Right atrium auricular region (tissue), 2 donors: ENCODE measurements around the gene FLT1. TPM values are rescaled to one million over a fixed set of nuclear protein-coding genes. Genes with fewer than 3 reads are reported as not detected.

ENCODE experiments used
- DNase-seq: peaks from one replicate; pipeline ENCODE4 v3.0.0-alpha.2; 2019; ENCODE audit warnings: low spot score
- H3K27ac ChIP-seq, 2 donors: fragments of 200-600 bp; sonication (generic); 1 replicate in 1 of 2; 2 replicates in 1 of 2; pipeline ENCODE4 v1.5.1; 2016 to 2019
- H3K27me3 ChIP-seq, 2 donors: fragments of 200-600 bp; sonication (generic); one replicate each; pipeline versions ENCODE4 v1.5.1 to v1.6.0; 2017 to 2019
- H3K36me3 ChIP-seq: fragments of 200-600 bp; sonication (generic); one replicate; pipeline ENCODE4 v1.5.1; 2016
- H3K4me1 ChIP-seq, 2 donors: fragments of 200-600 bp; sonication (generic); one replicate each; pipeline versions ENCODE4 v1.5.1 to v1.6.0; 2017 to 2019
- H3K4me3 ChIP-seq, 2 donors: fragments of 200-600 bp; sonication (generic); 1 replicate in 1 of 2; 2 replicates in 1 of 2; pipeline ENCODE4 v1.5.1; 2017 to 2019; ENCODE audit warnings: mild to moderate bottlenecking in 1 of 2, moderate library complexity in 1 of 2
- H3K9me3 ChIP-seq, 2 donors: fragments of 200-600 bp; sonication (generic); one replicate each; pipeline ENCODE4 v1.5.1; 2019
- CTCF ChIP-seq, 2 donors: fragments of 200-600 bp; sonication (generic); IDR thresholded peaks; one replicate each; pipeline ENCODE4 v1.5.1; 2019; ENCODE audit warnings: antibody characterized with exemption in 2 of 2
- total RNA-seq, 2 donors: library from RNA; depleted of rRNA; stranded (reverse); fragments of >200 nt; gene quantifications; one replicate each; pipeline ENCODE4 v1.1.0, GENCODE V29; 2016

The FLT1 gene
- total RNA-seq, 2 donors from 2014 or later: 40.0 to 51.3 TPM

- Histone ChIP-seq H3K27ac (no peak overlapping the region), H3K36me3 (peaks cover 4% of the 10 kb centered on the region), H3K4me3 (no peak overlapping the region), H3K9me3 (no peaks in the 10 kb centered on the region), H3K4me1 (no peaks in the 10 kb centered on the region), H3K27me3 (no peaks in the 10 kb centered on the region)
- no peak for TF ChIP-seq CTCF (IDR thresholded peaks at IDR 0.05)
- no peak for DNase-seq
These were observed 124.5 kb downstream of the FLT1 start for GRCh38 chr13:28370448-28370847.

GRCh38 chr13:28358708-28359107 is 136.2 kb downstream of the FLT1 start:
- no peak overlapping the region for H3K27ac ChIP-seq
- no peak for TF ChIP-seq CTCF (IDR thresholded peaks at IDR 0.05)
- DNase-seq: no peak

GRCh38 chr13:28357911-28358433 is 137.0 kb downstream of the FLT1 start:
- Histone ChIP-seq H3K4me3 (no peak overlapping the region), H3K9me3 (no peaks in the 10 kb centered on the region), H3K4me1 (peaks cover 0 to 24% of the 10 kb centered on the region in 2 donors), H3K36me3 (no peaks in the 10 kb centered on the region), H3K27ac (peak overlapping the region in 1 of 2 donors; percentile 69), H3K27me3 (no peaks in the 10 kb centered on the region)
- DNase-seq: no peak
- no peak for TF ChIP-seq CTCF (IDR thresholded peaks at IDR 0.05)

More at GRCh38 chr13:28358708-28359107, 136.2 kb downstream of the FLT1 start:
- Histone ChIP-seq H3K4me1 (peaks cover 0 to 23% of the 10 kb centered on the region in 2 donors), H3K36me3 (no peaks in the 10 kb centered on the region), H3K9me3 (no peaks in the 10 kb centered on the region), H3K27me3 (no peaks in the 10 kb centered on the region), H3K4me3 (no peak overlapping the region)

GRCh38 chr13:28357247-28357825 is 137.6 kb downstream of the FLT1 start:
- Histone ChIP-seq H3K36me3 (no peaks in the 10 kb centered on the region), H3K27ac (peak overlapping the region; percentile 52 to 69), H3K27me3 (no peaks in the 10 kb centered on the region), H3K4me1 (peaks cover 0 to 24% of the 10 kb centered on the region in 2 donors), H3K4me3 (no peak overlapping the region), H3K9me3 (no peaks in the 10 kb centered on the region)
- no peak for TF ChIP-seq CTCF (IDR thresholded peaks at IDR 0.05)
- no peak for DNase-seq

- DNase-seq: no peak
- H3K4me1 ChIP-seq: peaks cover 0 to 24% of the 10 kb centered on the region in 2 donors
- no peak overlapping the region for H3K4me3 ChIP-seq
- H3K27ac ChIP-seq: peak overlapping the region; percentile 52 to 69
- H3K27me3 ChIP-seq: no peaks in the 10 kb centered on the region
- no peaks in the 10 kb centered on the region for H3K36me3 ChIP-seq
- no peak for TF ChIP-seq CTCF (IDR thresholded peaks at IDR 0.05)
- H3K9me3 ChIP-seq: no peaks in the 10 kb centered on the region
These were observed 138.3 kb downstream of the FLT1 start for GRCh38 chr13:28356561-28357021.
